ENCODE data around the gene GRIK2. TPM values are rescaled to one million over a fixed set of nuclear protein-coding genes. Genes with fewer than 3 reads are reported as not detected.

The GRIK2 gene
- total and polyA plus RNA-seq, 11 donors: 0.33 to 7.0 (median 3.9) TPM

- Histone ChIP-seq H3K27me3 (no peaks in the 10 kb centered on the region), H3K36me3 (no peaks in the 10 kb centered on the region), H3K27ac (no peak overlapping the region), H3K4me1 (no peaks in the 10 kb centered on the region), H3K4me3 (no peak overlapping the region), H3K9me3 (peaks cover 0 to 2% (median 0%) of the 10 kb centered on the region in 12 donors)
- no peak for ATAC-seq
- TF ChIP-seq POLR2A (IDR thresholded peaks at IDR 0.05) (no peak), CTCF (IDR thresholded peaks at IDR 0.05) (no peak)
- intact Hi-C loops (cut with DNase I): no loop called here
- no peak for DNase-seq
- 48 to 55% (median 52%) methylated on average over 6 of the region's 6 CpGs for WGBS, 4 donors
Measured at GRCh38 chr6:101663100-101663499, 269.6 kb downstream of the GRIK2 start.

DNA sequence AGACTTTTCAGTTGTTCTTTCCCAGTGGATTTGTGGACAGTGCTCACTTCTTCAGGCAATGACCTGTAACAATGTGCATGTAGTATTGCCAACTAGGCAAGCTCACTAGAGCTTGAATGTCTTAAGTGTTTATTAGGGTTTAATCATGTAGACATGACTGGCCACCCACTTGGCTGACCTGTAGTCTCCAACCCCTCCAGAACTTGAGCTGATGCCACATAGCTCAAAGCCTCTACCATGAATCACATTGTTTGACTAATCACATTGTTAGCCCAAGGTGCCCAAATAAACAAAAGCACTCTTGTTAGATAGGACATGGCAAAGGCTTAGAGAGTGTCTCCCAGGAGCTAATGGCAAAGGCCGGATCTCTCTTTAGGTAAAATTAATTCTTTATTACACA lies 272.7 kb downstream of the GRIK2 start:
- peaks cover 0 to 2% (median 0%) of the 10 kb centered on the region in 12 donors for H3K9me3 ChIP-seq
- H3K36me3 ChIP-seq: no peaks in the 10 kb centered on the region
- 77 to 96% (median 84%) methylated on average over 1 of the region's 1 CpG for WGBS, 4 donors
- ATAC-seq (no peak), DNase-seq (no peak)
- intact Hi-C loops (cut with DNase I): no loop called here
- no peak overlapping the region for H3K27ac ChIP-seq
- no peaks in the 10 kb centered on the region for H3K4me1 ChIP-seq
- TF ChIP-seq POLR2A (IDR thresholded peaks at IDR 0.05): no peak
- no peak for TF ChIP-seq CTCF (IDR thresholded peaks at IDR 0.05)
- no peak overlapping the region for H3K4me3 ChIP-seq
- no peaks in the 10 kb centered on the region for H3K27me3 ChIP-seq

DNA sequence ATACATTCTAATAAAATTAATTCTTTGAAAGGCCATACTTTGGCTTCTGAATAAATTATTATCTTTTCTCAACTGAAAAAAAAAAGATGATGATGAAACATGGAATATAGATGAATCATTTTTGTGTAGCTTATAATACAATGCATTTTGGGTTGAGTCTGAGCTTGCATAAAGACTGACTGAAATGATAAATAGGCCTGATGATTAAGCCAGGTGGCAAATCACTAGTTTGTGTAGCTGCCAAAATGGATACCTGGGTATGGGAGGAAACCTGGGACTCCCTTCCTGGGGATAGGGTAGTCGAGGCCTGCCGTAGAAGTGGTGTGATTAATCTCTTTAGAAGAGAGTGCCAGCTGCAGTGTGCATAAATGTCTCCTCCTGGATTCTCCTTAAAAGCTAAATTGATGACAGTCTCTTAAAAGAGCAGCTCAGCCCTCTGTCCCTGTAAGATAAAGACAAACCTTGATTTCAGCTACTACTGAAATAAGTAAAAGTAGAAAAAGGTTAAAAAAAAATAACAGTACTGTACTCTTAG lies 275.1 kb downstream of the GRIK2 start:
- WGBS, 4 donors: 35 to 63% (median 54%) methylated on average over 2 of the region's 2 CpGs
- H3K27ac ChIP-seq: no peak overlapping the region
- no peak for DNase-seq
- no peak overlapping the region for H3K4me3 ChIP-seq
- H3K4me1 ChIP-seq: no peaks in the 10 kb centered on the region
- H3K36me3 ChIP-seq: no peaks in the 10 kb centered on the region
- no peak for TF ChIP-seq CTCF (IDR thresholded peaks at IDR 0.05)
- TF ChIP-seq POLR2A (IDR thresholded peaks at IDR 0.05): no peak
- H3K9me3 ChIP-seq: peaks cover 0 to 2% (median 0%) of the 10 kb centered on the region in 12 donors
- intact Hi-C loops (cut with DNase I): no loop called here
- no peaks in the 10 kb centered on the region for H3K27me3 ChIP-seq
- ATAC-seq: no peak

GRCh38 chr6:101676187-101676586 lies 282.7 kb downstream of the GRIK2 start:
- Histone ChIP-seq H3K4me1 (no peaks in the 10 kb centered on the region), H3K4me3 (no peak overlapping the region), H3K27ac (no peak overlapping the region), H3K36me3 (no peaks in the 10 kb centered on the region), H3K9me3 (no peaks in the 10 kb centered on the region), H3K27me3 (no peaks in the 10 kb centered on the region)
- ATAC-seq: no peak
- no peak for DNase-seq
- 91 to 96% (median 94%) methylated on average over 2 of the region's 2 CpGs for WGBS, 4 donors
- TF ChIP-seq POLR2A (IDR thresholded peaks at IDR 0.05) (no peak), CTCF (IDR thresholded peaks at IDR 0.05) (no peak)
- intact Hi-C loops (cut with DNase I): no loop called here

Data from heart left ventricle (tissue), 16 donors.